CD14-positive monocyte (primary cell): ENCODE data around the gene SCARB1. TPM values are rescaled to one million over a fixed set of nuclear protein-coding genes. Genes with fewer than 3 reads are reported as not detected.
A peak's percentile ranks its signal among the peaks of the same experiment; 100 is the strongest.

Source experiments
- DNase-seq, 3 donors: peaks; one replicate each; pipeline ENCODE4 v3.0.0-alpha.2; 2011 to 2022
- H2AFZ ChIP-seq: 2 replicates; pipeline ENCODE4 v1.6.0; 2012; ENCODE audit warnings: mild to moderate bottlenecking, low read depth, low read length, inconsistent platforms; ENCODE audit not compliant: insufficient read depth, poor library complexity, severe bottlenecking
- H3K27ac ChIP-seq, 2 donors: 1 replicate in 1 of 2; 2 replicates in 1 of 2; pipeline ENCODE4 v1.5.1; 2012 to 2013; ENCODE audit warnings: low read length in 2 of 2, control low read depth in 1 of 2, inconsistent platforms in 1 of 2, low read depth in 1 of 2, mild to moderate bottlenecking in 1 of 2
- H3K27me3 ChIP-seq, 2 donors: one replicate each; pipeline versions ENCODE4 v1.6.0 to v1.6.1; 2011 to 2013; ENCODE audit warnings: low read length in 2 of 2; ENCODE audit not compliant: control insufficient read depth in 2 of 2, insufficient read depth in 2 of 2
- H3K36me3 ChIP-seq, 2 donors: replicated peaks in 1 of 2; 1 replicate in 1 of 2; 2 replicates in 1 of 2; pipeline versions ENCODE4 v1.5.1 to v1.6.1; 2012 to 2013; ENCODE audit warnings: low read length in 2 of 2, control low read depth in 1 of 2, inconsistent platforms in 1 of 2, mild to moderate bottlenecking in 1 of 2; ENCODE audit not compliant: insufficient read depth in 2 of 2, control insufficient read depth in 1 of 2
- H3K4me1 ChIP-seq, 2 donors: 1 replicate in 1 of 2; 2 replicates in 1 of 2; pipeline versions ENCODE4 v1.5.1 to v1.6.1; 2012 to 2013; ENCODE audit warnings: low read length in 2 of 2, control low read depth in 1 of 2, inconsistent platforms in 1 of 2, mild to moderate bottlenecking in 1 of 2, moderate library complexity in 1 of 2; ENCODE audit not compliant: insufficient read depth in 2 of 2, control insufficient read depth in 1 of 2
- H3K4me2 ChIP-seq: replicated peaks from 2 replicates; pipeline ENCODE3; 2012; ENCODE audit warnings: low read length, moderate library complexity, mild to moderate bottlenecking; ENCODE audit not compliant: poor library complexity, severe bottlenecking; ENCODE audit errors: extremely low read depth
- H3K4me3 ChIP-seq, 3 experiments: fragments of 200-600 bp in 1 of 3; sonication (generic) in 1 of 3; replicated peaks in 1 of 3; 1 replicate in 2 of 3; 2 replicates in 1 of 3; pipeline ENCODE4 v1.5.1; 2011 to 2013; ENCODE audit warnings: low read length in 3 of 3, mild to moderate bottlenecking in 3 of 3, control low read depth in 2 of 3, low read depth in 2 of 3, inconsistent platforms in 1 of 3, moderate library complexity in 1 of 3
- H3K79me2 ChIP-seq: 2 replicates; pipeline ENCODE4 v1.6.0; 2012; ENCODE audit warnings: mild to moderate bottlenecking, control low read depth, inconsistent platforms, low read length, moderate library complexity; ENCODE audit not compliant: insufficient read depth
- H3K9ac ChIP-seq: 2 replicates; pipeline ENCODE4 v1.6.0; 2017; ENCODE audit warnings: low read length, mild to moderate bottlenecking; ENCODE audit not compliant: insufficient read depth, poor library complexity, severe bottlenecking
- H3K9me3 ChIP-seq, 2 donors: replicated peaks in 1 of 2; 1 replicate in 1 of 2; 2 replicates in 1 of 2; pipeline versions ENCODE4 v1.5.1 to v1.6.1; 2012 to 2013; ENCODE audit warnings: low read length in 2 of 2, control low read depth in 1 of 2; ENCODE audit not compliant: control insufficient read depth in 1 of 2, insufficient read depth in 1 of 2
- H4K20me1 ChIP-seq: 2 replicates; pipeline ENCODE4 v1.6.0; 2012; ENCODE audit warnings: mild to moderate bottlenecking, low read length, control low read depth, moderate library complexity; ENCODE audit not compliant: insufficient read depth
- H3K27ac Mint-ChIP-seq, 7 donors: one replicate each; pipeline ENCODE4 v1.8.0; 2020; ENCODE audit warnings: mild to moderate bottlenecking in 7 of 7, mixed read lengths in 7 of 7, moderate library complexity in 6 of 7, inconsistent platforms in 2 of 7
- H3K27me3 Mint-ChIP-seq, 3 donors: one replicate each; pipeline ENCODE4 v1.8.0; 2021 to 2022; ENCODE audit warnings: low read depth in 3 of 3, mild to moderate bottlenecking in 3 of 3, mixed read lengths in 3 of 3, moderate library complexity in 3 of 3, inconsistent platforms in 1 of 3
- H3K36me3 Mint-ChIP-seq, 2 donors: one replicate each; pipeline ENCODE4 v1.8.0; 2020; ENCODE audit warnings: mixed read lengths in 2 of 2, inconsistent platforms in 1 of 2, mild to moderate bottlenecking in 1 of 2
- H3K4me1 Mint-ChIP-seq: one replicate; pipeline ENCODE4 v1.8.0; 2020; ENCODE audit warnings: mild to moderate bottlenecking, mixed read lengths
- H3K4me3 Mint-ChIP-seq, 2 donors: one replicate each; pipeline ENCODE4 v1.8.0; 2020; ENCODE audit warnings: mild to moderate bottlenecking in 2 of 2, mixed read lengths in 2 of 2, moderate library complexity in 1 of 2
- H3K9me3 Mint-ChIP-seq, 7 donors: one replicate each; pipeline ENCODE4 v1.8.0; 2020 to 2022; ENCODE audit warnings: mixed read lengths in 7 of 7, mild to moderate bottlenecking in 6 of 7, moderate library complexity in 6 of 7, inconsistent platforms in 2 of 7
- WGBS: methylation state at CpG from one replicate; pipeline ENCODE4 v1.1.5; 2013; ENCODE audit warnings: missing lambda C conversion rate; ENCODE audit not compliant: insufficient coverage; 5-methylcytosine and 5-hydroxymethylcytosine counted together
- intact Hi-C, 2 donors: fragments of 100-400 bp; cut with micrococcal nuclease; formaldehyde crosslinking; loops; one replicate each; pipeline versions ENCODE4 v1.15.0 to v1.15.1; 2023
- polyA plus RNA-seq, 3 donors: library from polyadenylated mRNA; depleted of rRNA in 1 of 3; unstranded in 2 of 3; stranded (reverse) in 1 of 3; fragments of 300-500 nt in 2 of 3; fragments of >200 nt in 1 of 3; fragmentation: Illumina TruSeq in 2 of 3; gene quantifications; 1 replicate in 2 of 3; 2 replicates in 1 of 3; pipeline ENCODE4 v1.2.3, GENCODE V29; 2012 to 2021
- TF ChIP-seq, protein P1 (sequence below): fragments of 200-600 bp; IDR thresholded peaks from one replicate; pipeline ENCODE4 v1.8.0; 2022; ENCODE audit warnings: antibody characterized with exemption, mild to moderate bottlenecking

Gene SCARB1
- polyA plus RNA-seq, 3 donors, result 13.1 to 34.3 (median 15.2) TPM

DNA sequence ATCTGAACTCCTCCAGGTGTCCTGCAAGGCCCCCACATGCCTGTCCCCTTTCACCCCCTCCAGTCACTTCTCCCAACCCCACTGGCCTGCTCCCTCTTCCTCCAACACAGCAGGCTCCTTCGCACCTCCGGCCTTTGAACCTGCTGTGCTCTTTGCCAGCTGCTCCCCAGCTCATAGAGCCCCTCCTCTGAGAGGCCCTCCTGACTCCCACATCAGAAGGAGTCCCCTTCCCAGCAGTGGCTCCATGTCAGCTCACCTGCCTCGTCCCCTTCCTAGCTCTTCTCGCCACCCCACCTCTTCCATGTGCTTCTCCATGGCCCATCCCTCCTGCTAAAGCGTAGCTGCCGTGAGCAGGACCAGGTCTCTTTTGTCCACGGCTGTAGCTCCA lies 22.1 kb downstream of the SCARB1 start:
- H3K4me2 ChIP-seq, result no peak overlapping the region
- H3K79me2 ChIP-seq, result peaks cover 16% of the 10 kb centered on the region
- H4K20me1 ChIP-seq, result no peaks in the 10 kb centered on the region
- no peaks in the 10 kb centered on the region for H3K9me3 ChIP-seq
- peaks cover 13 to 28% of the 10 kb centered on the region in 2 donors for H3K4me1 ChIP-seq
- no peak overlapping the region for H3K4me3 Mint-ChIP-seq
- peaks cover 11 to 12% of the 10 kb centered on the region in 2 donors for H3K36me3 Mint-ChIP-seq
- H3K9me3 Mint-ChIP-seq, result peaks cover 0 to 6% (median 3%) of the 10 kb centered on the region in 7 donors
- DNase-seq, result no peak
- TF ChIP-seq, protein P1, sequence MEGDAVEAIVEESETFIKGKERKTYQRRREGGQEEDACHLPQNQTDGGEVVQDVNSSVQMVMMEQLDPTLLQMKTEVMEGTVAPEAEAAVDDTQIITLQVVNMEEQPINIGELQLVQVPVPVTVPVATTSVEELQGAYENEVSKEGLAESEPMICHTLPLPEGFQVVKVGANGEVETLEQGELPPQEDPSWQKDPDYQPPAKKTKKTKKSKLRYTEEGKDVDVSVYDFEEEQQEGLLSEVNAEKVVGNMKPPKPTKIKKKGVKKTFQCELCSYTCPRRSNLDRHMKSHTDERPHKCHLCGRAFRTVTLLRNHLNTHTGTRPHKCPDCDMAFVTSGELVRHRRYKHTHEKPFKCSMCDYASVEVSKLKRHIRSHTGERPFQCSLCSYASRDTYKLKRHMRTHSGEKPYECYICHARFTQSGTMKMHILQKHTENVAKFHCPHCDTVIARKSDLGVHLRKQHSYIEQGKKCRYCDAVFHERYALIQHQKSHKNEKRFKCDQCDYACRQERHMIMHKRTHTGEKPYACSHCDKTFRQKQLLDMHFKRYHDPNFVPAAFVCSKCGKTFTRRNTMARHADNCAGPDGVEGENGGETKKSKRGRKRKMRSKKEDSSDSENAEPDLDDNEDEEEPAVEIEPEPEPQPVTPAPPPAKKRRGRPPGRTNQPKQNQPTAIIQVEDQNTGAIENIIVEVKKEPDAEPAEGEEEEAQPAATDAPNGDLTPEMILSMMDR, result no peak
- WGBS, result 95% methylated on average over 7 of the region's 7 CpGs
- peak overlapping the region in 1 of 7 donors; percentile 32 for H3K27ac Mint-ChIP-seq
- no peak overlapping the region for H3K27ac ChIP-seq
- no peak overlapping the region for H3K9ac ChIP-seq
- peaks cover 1 to 2% (median 2%) of the 10 kb centered on the region in 3 donors for H3K27me3 Mint-ChIP-seq
- H3K4me3 ChIP-seq, result no peak overlapping the region
- H3K27me3 ChIP-seq, result no peaks in the 10 kb centered on the region
- no peak overlapping the region for H2AFZ ChIP-seq
- peaks cover 29% of the 10 kb centered on the region for H3K4me1 Mint-ChIP-seq
- H3K36me3 ChIP-seq, result no peaks in the 10 kb centered on the region
- intact Hi-C loops, result no loop called here

DNA sequence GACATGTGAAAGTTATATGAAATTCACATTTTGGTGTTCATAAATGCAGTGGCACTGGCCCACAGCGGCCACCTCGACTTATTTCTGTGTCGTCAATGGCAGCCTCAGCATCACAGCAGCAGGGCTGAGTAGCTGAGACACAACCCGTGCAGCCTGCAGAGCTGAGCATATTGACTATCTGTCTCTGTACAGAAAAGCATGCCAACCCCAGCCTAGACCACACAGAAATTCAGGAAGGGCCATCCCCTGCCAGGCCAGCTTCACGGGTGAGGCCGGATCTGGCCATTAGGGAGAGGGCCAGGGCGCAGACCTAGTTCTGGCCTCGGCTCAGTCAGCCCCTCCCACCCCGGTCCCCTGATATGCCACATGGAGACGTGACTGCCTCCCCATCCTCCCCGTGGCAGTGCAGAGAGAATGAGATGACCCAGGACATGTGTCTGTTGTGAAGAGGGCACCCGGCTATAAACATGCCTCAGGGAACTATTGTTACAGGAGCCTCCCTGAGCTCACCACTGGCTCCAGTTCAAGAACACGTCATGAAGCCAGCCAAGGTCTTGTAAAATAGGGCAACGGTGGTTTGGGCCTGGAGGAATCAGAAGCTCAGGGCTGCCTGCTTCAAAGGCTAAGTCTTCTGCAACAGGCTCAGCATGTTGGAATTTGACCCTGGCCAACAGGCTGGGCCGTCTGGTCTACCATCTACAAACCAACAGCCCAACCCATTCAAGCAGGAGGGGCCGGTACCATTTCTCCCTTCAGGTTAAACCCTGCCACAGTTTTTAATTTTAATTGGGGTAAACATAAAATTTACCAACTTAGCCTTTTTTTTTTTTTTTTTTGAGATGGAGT lies 25.5 kb downstream of the SCARB1 start:
- H3K27ac ChIP-seq, result no peak overlapping the region
- H3K9me3 ChIP-seq, result no peaks in the 10 kb centered on the region
- TF ChIP-seq, protein P1, result no peak
- Mint-ChIP-seq H3K27ac (no peak overlapping the region), H3K9me3 (peaks cover 0 to 6% (median 2%) of the 10 kb centered on the region in 7 donors), H3K36me3 (peaks cover 9 to 14% of the 10 kb centered on the region in 2 donors), H3K27me3 (peaks cover 1 to 5% (median 4%) of the 10 kb centered on the region in 3 donors), H3K4me3 (no peak overlapping the region), H3K4me1 (peaks cover 24% of the 10 kb centered on the region)
- H3K4me2 ChIP-seq, result no peak overlapping the region
- no peak for DNase-seq
- intact Hi-C loops, result no loop called here
- H3K4me3 ChIP-seq, result no peak overlapping the region
- no peaks in the 10 kb centered on the region for H3K36me3 ChIP-seq
- H3K9ac ChIP-seq, result no peak overlapping the region
- peaks cover 10 to 22% of the 10 kb centered on the region in 2 donors for H3K4me1 ChIP-seq
- H4K20me1 ChIP-seq, result peaks cover 6% of the 10 kb centered on the region
- no peak overlapping the region for H2AFZ ChIP-seq
- H3K27me3 ChIP-seq, result no peaks in the 10 kb centered on the region
- H3K79me2 ChIP-seq, result peaks cover 10% of the 10 kb centered on the region
- WGBS, result 96% methylated on average over 9 of the region's 16 CpGs
